HUES48 (cell line): ENCODE measurements around the gene CRYBB1.
A peak's percentile ranks its signal among the peaks of the same experiment; 100 is the strongest.
"Not testable (repeated sequence)": the region's sequence is repeated elsewhere in the genome, so short reads cannot be mapped to it uniquely, and the experiment has no call there.

Source experiments
- H3K27ac ChIP-seq: one replicate; pipeline ENCODE4 v1.7.0; 2013; ENCODE audit warnings: low read depth, low read length, inconsistent platforms
- H3K27me3 ChIP-seq: 2 replicates; pipeline ENCODE4 v1.6.1; 2013; ENCODE audit warnings: mild to moderate bottlenecking, low read length; ENCODE audit not compliant: control insufficient read depth, insufficient read depth
- H3K36me3 ChIP-seq: 2 replicates; pipeline ENCODE4 v1.6.1; 2013; ENCODE audit warnings: low read length; ENCODE audit not compliant: control insufficient read depth, insufficient read depth
- H3K4me1 ChIP-seq: 2 replicates; pipeline ENCODE4 v1.6.1; 2013; ENCODE audit warnings: mild to moderate bottlenecking, low read length; ENCODE audit not compliant: control insufficient read depth, insufficient read depth
- H3K4me3 ChIP-seq: 2 replicates; pipeline ENCODE4 v1.5.1; 2013; ENCODE audit warnings: mild to moderate bottlenecking, low read depth, low read length
- H3K9ac ChIP-seq: 2 replicates; pipeline ENCODE4 v1.6.1; 2013; ENCODE audit warnings: mild to moderate bottlenecking, low read depth, low read length, moderate library complexity
- H3K9me3 ChIP-seq: 2 replicates; pipeline ENCODE4 v1.6.1; 2013; ENCODE audit warnings: low read length; ENCODE audit not compliant: control insufficient read depth, insufficient read depth

Gene CRYBB1

DNA sequence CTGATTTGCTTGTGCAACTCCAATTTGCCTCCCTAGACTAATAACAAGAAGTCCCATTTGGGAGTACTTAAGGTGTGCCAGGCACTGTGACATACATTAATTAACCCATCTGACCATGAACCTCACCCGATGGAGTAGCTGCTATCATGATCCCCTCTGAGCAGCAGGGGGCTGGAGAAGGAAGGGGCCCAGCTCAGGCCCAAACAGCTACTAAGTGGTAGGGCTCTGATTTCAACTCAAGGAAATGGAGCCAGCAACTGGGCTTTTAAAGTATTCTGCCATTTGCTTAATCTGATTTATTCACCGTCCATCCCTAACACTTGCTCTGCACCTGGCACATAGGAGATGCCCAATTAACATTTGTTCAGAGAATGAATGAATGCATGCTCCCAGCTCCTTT, 1.2 kb downstream of the CRYBB1 start:
- no peak overlapping the region for H3K9ac ChIP-seq
- H3K27ac ChIP-seq = peak overlapping the region; percentile 60
- H3K4me1 ChIP-seq = peaks cover 52% of the 10 kb centered on the region
- H3K27me3 ChIP-seq = peaks cover 34% of the 10 kb centered on the region
- H3K36me3 ChIP-seq = no peaks in the 10 kb centered on the region
- H3K4me3 ChIP-seq = no peak overlapping the region
- no peaks in the 10 kb centered on the region for H3K9me3 ChIP-seq

GRCh38 chr22:26615830-26616435, 1.9 kb downstream of the CRYBB1 start:
- no peak overlapping the region for H3K4me3 ChIP-seq
- H3K9me3 ChIP-seq = no peaks in the 10 kb centered on the region
- H3K27me3 ChIP-seq = peaks cover 34% of the 10 kb centered on the region
- H3K9ac ChIP-seq = no peak overlapping the region
- H3K36me3 ChIP-seq = no peaks in the 10 kb centered on the region
- peak overlapping the region; percentile 60 for H3K27ac ChIP-seq
- peaks cover 52% of the 10 kb centered on the region for H3K4me1 ChIP-seq

DNA sequence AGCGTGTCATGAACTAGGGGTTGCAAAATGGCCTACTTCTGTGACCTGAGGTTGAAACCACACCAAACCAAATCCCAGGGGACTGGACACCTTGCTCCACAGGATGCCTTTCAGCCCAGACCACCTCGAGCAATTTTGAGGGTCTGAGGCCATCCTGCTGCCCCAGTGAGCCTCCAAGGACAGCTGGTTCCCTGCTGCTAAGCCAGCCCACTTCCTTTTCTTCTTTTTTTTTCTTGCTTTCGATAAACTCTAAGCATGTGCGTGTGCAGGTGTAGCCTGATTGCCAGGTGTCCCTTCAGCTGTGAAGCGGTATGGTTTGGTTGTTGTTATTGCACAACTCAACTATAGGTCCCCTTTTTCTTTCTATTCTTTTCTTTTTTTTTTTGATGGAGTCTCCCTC, 2.7 kb downstream of the CRYBB1 start:
- peaks cover 52% of the 10 kb centered on the region for H3K4me1 ChIP-seq
- H3K4me3 ChIP-seq = no peak overlapping the region

GRCh38 chr22:26614322-26614721, 3.5 kb downstream of the CRYBB1 start:
- no peak overlapping the region for H3K9ac ChIP-seq
- peak overlapping the region; percentile 41 for H3K4me3 ChIP-seq
- H3K9me3 ChIP-seq = no peaks in the 10 kb centered on the region
- H3K4me1 ChIP-seq = peaks cover 56% of the 10 kb centered on the region
- peak overlapping the region; percentile 82 for H3K27ac ChIP-seq
- no peaks in the 10 kb centered on the region for H3K36me3 ChIP-seq
- peaks cover 34% of the 10 kb centered on the region for H3K27me3 ChIP-seq

More for the DNA sequence above, 2.7 kb downstream of the CRYBB1 start:
- Histone ChIP-seq H3K27ac (no peak overlapping the region), H3K9ac (no peak overlapping the region), H3K9me3 (no peaks in the 10 kb centered on the region), H3K27me3 (peaks cover 34% of the 10 kb centered on the region), H3K36me3 (no peaks in the 10 kb centered on the region)

DNA sequence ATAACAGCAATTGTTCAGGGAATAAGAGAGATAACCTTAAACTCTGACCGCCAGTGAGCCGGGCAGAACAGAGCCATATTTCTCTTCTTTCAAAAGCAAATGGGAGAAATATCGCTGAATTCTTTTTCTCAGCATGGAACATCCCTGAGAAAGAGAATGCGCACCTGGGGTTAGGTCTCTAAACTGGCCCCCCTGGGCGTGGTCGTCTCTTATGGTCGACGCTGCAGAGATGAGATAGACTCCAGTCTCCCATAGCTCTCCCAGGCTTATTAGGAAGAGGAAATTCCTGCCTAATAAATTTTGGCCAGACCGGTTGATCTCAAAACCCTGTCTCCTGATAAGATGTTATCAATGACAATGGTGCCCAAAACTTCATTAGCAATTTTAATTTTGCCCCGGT, 4.1 kb downstream of the CRYBB1 start:
- not testable (repeated sequence) for H3K36me3 ChIP-seq, H3K9me3 ChIP-seq, H3K9ac ChIP-seq
- Histone ChIP-seq H3K4me1 (peaks cover 61% of the 10 kb centered on the region), H3K27ac (peak overlapping the region; percentile 82), H3K27me3 (peaks cover 34% of the 10 kb centered on the region), H3K4me3 (peak overlapping the region; percentile 18; the same call in 1 of the 2 replicates)

GRCh38 chr22:26612652-26613051, 5.2 kb downstream of the CRYBB1 start:
- Histone ChIP-seq H3K9ac (no peak overlapping the region), H3K36me3 (no peaks in the 10 kb centered on the region), H3K27me3 (peaks cover 34% of the 10 kb centered on the region), H3K4me1 (peaks cover 68% of the 10 kb centered on the region), H3K9me3 (no peaks in the 10 kb centered on the region), H3K27ac (no peak overlapping the region), H3K4me3 (no peak overlapping the region)

DNA sequence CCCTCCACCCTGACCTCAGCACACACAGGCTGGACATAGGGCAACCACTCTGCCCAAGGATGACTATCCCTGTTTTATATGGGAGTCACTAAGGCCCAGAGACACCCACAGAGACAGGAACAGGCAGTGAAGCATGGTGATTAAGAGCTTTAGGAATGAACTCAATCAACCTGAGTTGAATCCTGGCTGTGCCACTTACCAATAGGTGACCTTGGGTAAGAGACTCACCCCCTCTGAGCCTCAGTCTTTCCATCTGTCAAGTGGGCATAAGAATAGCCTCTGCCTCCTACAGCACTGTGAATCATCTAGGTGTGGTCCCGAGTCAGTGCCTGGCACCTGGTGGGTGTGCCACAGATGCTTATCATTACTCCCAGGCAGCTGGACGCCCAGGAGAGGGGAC, 6.8 kb downstream of the CRYBB1 start:
- Histone ChIP-seq H3K4me1 (peaks cover 55% of the 10 kb centered on the region), H3K9ac (no peak overlapping the region), H3K36me3 (no peaks in the 10 kb centered on the region), H3K27me3 (peaks cover 32% of the 10 kb centered on the region), H3K9me3 (no peaks in the 10 kb centered on the region), H3K4me3 (no peak overlapping the region), H3K27ac (no peak overlapping the region)

DNA sequence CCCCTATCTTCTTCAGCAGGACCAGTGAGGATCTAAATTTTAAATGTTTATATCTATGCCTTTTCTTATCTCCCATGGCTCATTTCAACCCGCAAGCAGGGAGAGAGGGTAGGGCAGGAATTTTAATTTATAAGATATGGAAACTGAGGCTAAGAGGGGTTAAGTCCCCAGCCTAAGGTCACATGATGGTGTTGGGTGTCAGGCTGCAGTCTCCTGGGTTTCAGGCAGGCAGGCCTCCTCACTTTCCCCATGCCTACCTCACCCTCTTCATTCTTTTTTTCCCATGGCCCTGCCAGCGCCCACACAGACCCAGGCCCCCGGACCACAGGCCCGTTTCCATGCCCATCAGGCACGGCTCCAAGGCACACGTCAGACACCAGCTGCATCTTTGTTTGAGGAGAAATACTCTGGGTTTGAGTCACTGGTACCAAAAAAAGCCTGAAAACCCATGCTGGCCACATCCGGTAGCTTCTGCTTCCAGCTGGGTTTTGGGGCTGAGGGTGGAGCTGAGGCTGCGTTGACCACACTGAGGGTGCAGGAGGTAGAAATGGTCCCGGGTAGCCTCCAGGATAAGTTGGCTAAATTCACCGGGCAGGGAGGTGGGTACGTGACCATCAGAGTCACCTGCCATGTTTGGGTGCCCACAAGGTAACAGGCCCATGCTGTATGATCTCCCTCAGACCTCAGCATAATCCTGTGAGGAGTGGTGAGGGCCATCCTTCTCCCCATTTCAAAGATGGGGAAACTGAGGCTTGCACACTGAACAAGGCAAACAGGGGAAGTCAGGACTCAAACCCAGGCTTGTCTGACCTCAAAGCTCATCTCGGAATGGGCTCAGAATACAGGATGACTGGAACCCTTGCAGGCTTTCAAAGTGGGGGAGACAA, 7.5 kb downstream of the CRYBB1 start:
- Histone ChIP-seq H3K36me3 (no peaks in the 10 kb centered on the region), H3K4me3 (no peak overlapping the region), H3K9ac (no peak overlapping the region), H3K9me3 (no peaks in the 10 kb centered on the region), H3K27me3 (peaks cover 27% of the 10 kb centered on the region), H3K27ac (no peak overlapping the region), H3K4me1 (peaks cover 51% of the 10 kb centered on the region)

DNA sequence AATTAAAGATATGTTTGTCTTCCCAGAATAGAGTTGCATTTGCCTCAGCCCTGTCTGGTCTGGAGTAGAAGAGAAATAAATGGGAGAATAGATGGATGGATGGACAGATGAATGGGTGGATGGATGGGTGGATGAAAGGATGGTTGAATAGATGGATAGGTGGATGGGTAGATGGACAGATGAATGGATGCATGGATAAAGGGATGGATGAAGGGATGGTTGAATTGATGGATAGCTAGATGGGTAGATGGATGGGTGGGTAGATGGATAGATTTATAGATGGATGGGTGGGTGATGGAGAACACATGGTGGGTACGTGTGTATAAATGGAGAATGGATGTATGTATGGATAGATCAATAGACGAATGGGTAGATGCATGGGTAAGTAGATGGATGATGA, 8.5 kb downstream of the CRYBB1 start:
- Histone ChIP-seq H3K27ac (no peak overlapping the region), H3K4me3 (no peak overlapping the region), H3K4me1 (peaks cover 41% of the 10 kb centered on the region), H3K9ac (no peak overlapping the region), H3K36me3 (no peaks in the 10 kb centered on the region), H3K9me3 (no peaks in the 10 kb centered on the region), H3K27me3 (peaks cover 17% of the 10 kb centered on the region)

DNA sequence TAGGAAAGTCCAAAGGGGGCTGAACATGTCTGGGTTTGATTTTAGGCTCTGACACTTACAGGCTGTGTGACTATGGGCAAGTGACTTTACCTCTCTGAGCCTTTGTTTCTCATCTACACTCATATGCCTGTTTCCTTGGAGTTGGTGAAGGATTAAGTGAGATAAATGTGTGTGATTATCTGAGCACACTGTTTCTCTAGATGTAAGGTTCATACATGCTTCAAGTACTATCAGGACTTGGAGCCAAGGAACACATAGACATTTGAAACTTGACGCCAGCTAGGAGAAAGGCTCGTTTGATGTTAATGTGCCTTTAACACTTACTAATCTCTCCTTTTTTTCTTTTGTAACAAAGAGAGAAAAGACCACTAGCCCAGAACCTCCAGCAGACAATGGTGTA, 9.7 kb downstream of the CRYBB1 start:
- no peaks in the 10 kb centered on the region for H3K36me3 ChIP-seq
- peaks cover 37% of the 10 kb centered on the region for H3K4me1 ChIP-seq
- H3K27me3 ChIP-seq = peaks cover 15% of the 10 kb centered on the region
- no peak overlapping the region for H3K9ac ChIP-seq
- H3K27ac ChIP-seq = peak overlapping the region; percentile 67
- H3K9me3 ChIP-seq = no peaks in the 10 kb centered on the region
- peak overlapping the region; percentile 27; the same call in 1 of the 2 replicates for H3K4me3 ChIP-seq

- Histone ChIP-seq H3K27me3 (no peaks in the 10 kb centered on the region), H3K9ac (no peak overlapping the region), H3K4me1 (peaks cover 26% of the 10 kb centered on the region), H3K36me3 (no peaks in the 10 kb centered on the region), H3K9me3 (no peaks in the 10 kb centered on the region), H3K27ac (no peak overlapping the region), H3K4me3 (no peak overlapping the region)
Observed at GRCh38 chr22:26606611-26607010, 11.2 kb downstream of the CRYBB1 start.
